ENCODE results near the gene ELOB.

ELOB gene

DNA sequence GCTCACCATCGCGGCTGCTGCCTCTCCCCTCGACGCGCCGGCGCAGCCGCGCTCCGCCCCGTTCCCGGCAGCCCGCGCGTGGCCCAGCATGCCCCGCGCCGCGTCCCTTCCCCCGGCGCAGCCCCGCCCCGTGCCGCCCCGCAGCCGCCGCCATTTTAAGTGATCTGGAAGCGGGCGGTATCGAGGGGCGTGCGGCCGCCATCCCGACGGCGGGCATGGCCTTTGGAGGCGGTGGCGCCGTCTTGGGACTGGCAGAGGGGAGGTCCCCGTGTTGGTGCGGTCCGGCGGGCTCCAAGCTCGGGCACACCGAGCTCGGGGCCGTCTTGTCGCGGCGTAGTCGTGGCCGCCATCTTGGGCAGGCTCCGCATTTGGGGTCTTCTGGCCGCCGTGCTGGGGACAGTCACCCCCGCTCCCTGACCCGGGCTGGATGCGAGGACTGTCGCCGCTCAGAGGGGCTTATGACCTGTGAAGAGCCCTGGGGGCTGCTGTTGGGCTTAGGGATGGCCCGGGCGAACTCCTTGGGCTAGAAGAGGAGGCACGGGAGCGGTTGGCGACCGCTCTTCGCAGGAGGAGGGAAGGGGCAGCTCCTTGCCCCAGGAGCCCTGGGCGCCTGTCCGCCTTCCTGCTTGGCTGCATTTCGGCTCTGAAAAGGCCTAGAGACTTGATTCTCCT lies at the start of gene ELOB:
Gene ELOB (minus strand): TSS at position 50 of the 672 bp plus-strand sequence. CDS start 41 bp downstream, at position 9.
- peak within 1 kb of the TSS; percentile 93 for H3K4me3 ChIP-seq (ENCODE audit: control insufficient read depth, low read depth, low read length)
- no peak for DNase-seq (ENCODE audit: low read depth)
- TF ChIP-seq, protein P1, sequence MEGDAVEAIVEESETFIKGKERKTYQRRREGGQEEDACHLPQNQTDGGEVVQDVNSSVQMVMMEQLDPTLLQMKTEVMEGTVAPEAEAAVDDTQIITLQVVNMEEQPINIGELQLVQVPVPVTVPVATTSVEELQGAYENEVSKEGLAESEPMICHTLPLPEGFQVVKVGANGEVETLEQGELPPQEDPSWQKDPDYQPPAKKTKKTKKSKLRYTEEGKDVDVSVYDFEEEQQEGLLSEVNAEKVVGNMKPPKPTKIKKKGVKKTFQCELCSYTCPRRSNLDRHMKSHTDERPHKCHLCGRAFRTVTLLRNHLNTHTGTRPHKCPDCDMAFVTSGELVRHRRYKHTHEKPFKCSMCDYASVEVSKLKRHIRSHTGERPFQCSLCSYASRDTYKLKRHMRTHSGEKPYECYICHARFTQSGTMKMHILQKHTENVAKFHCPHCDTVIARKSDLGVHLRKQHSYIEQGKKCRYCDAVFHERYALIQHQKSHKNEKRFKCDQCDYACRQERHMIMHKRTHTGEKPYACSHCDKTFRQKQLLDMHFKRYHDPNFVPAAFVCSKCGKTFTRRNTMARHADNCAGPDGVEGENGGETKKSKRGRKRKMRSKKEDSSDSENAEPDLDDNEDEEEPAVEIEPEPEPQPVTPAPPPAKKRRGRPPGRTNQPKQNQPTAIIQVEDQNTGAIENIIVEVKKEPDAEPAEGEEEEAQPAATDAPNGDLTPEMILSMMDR (IDR thresholded peaks at IDR 0.05; ENCODE audit: control insufficient read depth, insufficient read depth, low read depth, low read length, missing control alignments): no peak

DNA sequence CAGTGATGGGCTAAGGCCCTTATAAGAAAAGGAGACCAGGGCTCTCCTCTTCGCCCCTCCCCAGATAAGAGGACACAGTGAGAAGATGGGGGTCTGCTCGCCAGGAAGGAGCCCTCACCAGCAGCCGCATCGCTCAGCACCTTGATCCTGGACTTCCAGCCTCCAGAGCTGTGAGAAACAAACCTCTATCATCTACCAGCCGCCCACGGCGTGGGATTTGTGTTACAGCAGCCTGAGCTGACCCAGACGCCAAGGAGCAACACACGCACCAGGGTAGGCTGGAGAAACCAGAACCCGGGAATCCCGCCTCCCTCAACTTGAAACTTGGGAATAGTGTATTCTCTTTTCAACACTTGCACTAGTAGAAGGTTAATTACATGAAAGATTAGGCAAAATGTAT lies 48.8 kb upstream of the ELOB start:
- DNase-seq (ENCODE audit: low read depth): no peak
- no peak overlapping the region for H3K4me3 ChIP-seq (ENCODE audit: control insufficient read depth, low read depth, low read length)
- TF ChIP-seq, protein P1 (IDR thresholded peaks at IDR 0.05; ENCODE audit: control insufficient read depth, insufficient read depth, low read depth, low read length, missing control alignments): no peak

DNA sequence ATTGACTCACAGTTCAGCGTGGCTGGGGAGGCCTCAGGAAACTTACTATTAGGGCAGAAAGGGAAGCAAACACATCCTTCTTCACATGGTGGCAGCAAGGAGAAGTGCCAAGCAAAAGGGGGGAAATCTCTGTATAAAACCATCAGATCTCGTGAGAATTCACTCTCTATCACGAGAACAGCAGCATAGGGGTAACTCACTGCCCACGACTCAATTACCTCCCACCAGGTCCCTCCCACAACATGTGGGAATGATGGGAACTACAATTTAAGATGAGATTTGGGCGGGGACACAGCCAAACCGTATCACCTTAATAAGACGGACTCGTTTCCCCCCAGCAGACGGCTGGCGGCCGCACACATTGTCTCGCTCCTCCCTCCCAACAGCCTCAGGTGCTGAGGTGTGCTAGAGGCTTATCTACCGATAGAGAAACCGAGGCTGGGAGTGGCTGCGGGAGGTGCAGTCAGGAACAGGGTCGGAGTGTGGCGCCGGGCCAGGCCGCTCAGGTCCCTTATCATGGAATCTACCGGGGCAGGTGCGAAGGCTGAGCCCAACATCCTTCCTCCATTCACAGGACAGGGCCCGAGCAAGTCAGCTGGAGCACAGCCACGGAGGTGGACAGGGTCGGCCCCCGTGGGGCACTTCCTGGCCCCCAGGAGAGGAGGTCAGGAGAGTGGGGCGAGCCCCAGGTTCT lies 48.1 kb upstream of the ELOB start:
- H3K4me3 ChIP-seq (ENCODE audit: control insufficient read depth, low read depth, low read length): no peak overlapping the region
- TF ChIP-seq, protein P1 (IDR thresholded peaks at IDR 0.05; ENCODE audit: control insufficient read depth, insufficient read depth, low read depth, low read length, missing control alignments): no peak
- DNase-seq (ENCODE audit: low read depth): no peak

DNA sequence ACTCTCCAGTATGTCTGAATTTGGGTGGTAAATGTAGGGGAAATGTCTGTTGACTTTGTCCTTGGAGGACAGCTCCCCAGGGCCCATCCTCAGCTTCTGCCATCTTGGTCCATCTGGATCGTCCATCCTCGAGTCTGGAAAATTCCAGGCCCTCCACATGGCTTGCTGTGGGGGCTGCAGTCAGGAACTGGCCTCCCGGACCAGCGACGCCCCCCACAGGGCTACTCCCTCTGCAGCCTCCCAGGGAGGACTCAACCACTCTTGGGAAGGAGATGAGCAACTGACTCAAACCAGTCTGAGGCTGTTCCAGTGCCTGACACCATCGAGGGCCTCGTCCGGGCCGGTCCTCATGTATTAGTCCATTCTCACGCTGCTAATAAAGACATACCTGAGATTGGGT lies 47.5 kb upstream of the ELOB start:
- TF ChIP-seq, protein P1 (IDR thresholded peaks at IDR 0.05; ENCODE audit: control insufficient read depth, insufficient read depth, low read depth, low read length, missing control alignments): no peak
- no peak overlapping the region for H3K4me3 ChIP-seq (ENCODE audit: control insufficient read depth, low read depth, low read length)
- no peak for DNase-seq (ENCODE audit: low read depth)

DNA sequence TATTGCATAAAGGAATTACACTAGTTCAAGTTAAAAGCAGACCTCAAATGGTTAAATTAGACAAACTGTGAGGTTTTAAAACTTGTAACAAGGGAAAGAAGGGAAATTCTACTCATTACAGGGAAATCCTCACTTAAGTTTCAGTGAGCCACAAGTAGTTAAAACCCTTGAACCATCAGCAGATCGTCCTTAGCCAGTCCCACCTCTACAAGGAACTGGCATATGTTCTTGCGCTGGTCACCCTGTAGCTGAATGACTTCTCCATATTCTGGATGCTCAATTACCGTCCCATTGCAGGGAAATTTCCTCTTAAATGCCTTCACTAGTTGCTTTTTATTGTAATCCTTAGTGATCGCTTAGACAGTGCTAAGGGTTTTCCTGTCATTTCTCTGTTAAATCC lies 45.4 kb upstream of the ELOB start:
- TF ChIP-seq, protein P1 (IDR thresholded peaks at IDR 0.05; ENCODE audit: control insufficient read depth, insufficient read depth, low read depth, low read length, missing control alignments): no peak
- no peak overlapping the region for H3K4me3 ChIP-seq (ENCODE audit: control insufficient read depth, low read depth, low read length)
- no peak for DNase-seq (ENCODE audit: low read depth)

DNA sequence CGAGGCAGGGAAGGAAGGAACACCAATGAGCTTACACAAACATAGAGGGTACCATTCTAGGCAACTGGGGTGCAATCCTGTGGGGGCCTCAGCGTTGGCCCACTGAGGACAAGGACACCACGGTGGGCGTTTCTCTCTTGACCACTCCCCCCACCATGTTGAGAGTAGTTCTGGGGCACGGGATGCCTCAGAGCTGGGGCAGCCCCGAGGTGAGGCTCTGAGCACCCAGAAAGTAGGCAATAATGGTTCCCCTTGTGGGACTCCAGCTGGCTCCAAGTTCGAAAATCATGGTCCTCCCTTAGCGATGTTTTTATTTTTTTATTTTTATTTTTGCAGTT lies 45.0 kb upstream of the ELOB start:
- DNase-seq (ENCODE audit: low read depth): no peak
- TF ChIP-seq, protein P1 (IDR thresholded peaks at IDR 0.05; ENCODE audit: control insufficient read depth, insufficient read depth, low read depth, low read length, missing control alignments): no peak
- H3K4me3 ChIP-seq (ENCODE audit: control insufficient read depth, low read depth, low read length): no peak overlapping the region

Measured in AG09309 (cell line).